ENCODE measurements around the gene SLC37A3. TPM values are rescaled to one million over a fixed set of nuclear protein-coding genes. Genes with fewer than 3 reads are reported as not detected.

Gene SLC37A3
- polyA plus RNA-seq, 3 donors, result 14.7 to 21.3 (median 20.2) TPM

- WGBS, 3 donors, result 91 to 95% (median 91%) methylated on average over 31 of the region's 31 CpGs
- H3K27ac ChIP-seq (ENCODE audit: low read depth, low read length), result no peak overlapping the region
Observed at GRCh38 chr7:140292438-140292837, 105.9 kb downstream of the SLC37A3 start.

GRCh38 chr7:140289804-140290203, 108.5 kb downstream of the SLC37A3 start:
- 89 to 94% (median 93%) methylated on average over 6 of the region's 6 CpGs for WGBS, 3 donors
- no peak overlapping the region for H3K27ac ChIP-seq (ENCODE audit: low read depth, low read length)

GRCh38 chr7:140287988-140288387, 110.3 kb downstream of the SLC37A3 start:
- 88 to 98% (median 97%) methylated on average over 3 of the region's 3 CpGs for WGBS, 3 donors
- H3K27ac ChIP-seq (ENCODE audit: low read depth, low read length), result no peak overlapping the region

- 70 to 83% (median 73%) methylated on average over 6 of the region's 6 CpGs for WGBS, 3 donors
- H3K27ac ChIP-seq (ENCODE audit: low read depth, low read length), result no peak overlapping the region
Observed at GRCh38 chr7:140285938-140286337, 112.4 kb downstream of the SLC37A3 start.

- H3K27ac ChIP-seq (ENCODE audit: low read depth, low read length), result no peak overlapping the region
- WGBS, 3 donors, result 95 to 100% (median 100%) methylated on average over 1 of the region's 1 CpG
Observed at GRCh38 chr7:140284062-140284461, 114.3 kb downstream of the SLC37A3 start.

Other genes with a start within 250 kb of the SLC37A3 start
- 1 to 10 TPM; 2.9 to 6.3 (median 6.0) TPM for gene KDM7A, start 221.5 kb downstream of the SLC37A3 start, polyA plus RNA-seq
- gene RAB19, start 5.5 kb upstream of the SLC37A3 start, polyA plus RNA-seq, result 1 to 10 TPM in 1 of 3 donors, not detected in 2; 2.0 TPM
- gene MKRN1, start 81.0 kb upstream of the SLC37A3 start, polyA plus RNA-seq, result 10 to 100 TPM; 39.7 to 44.1 (median 42.0) TPM
- gene DENND2A, start 242.3 kb upstream of the SLC37A3 start, polyA plus RNA-seq, result 10 to 100 TPM in 2 of 3 donors, 1 to 10 TPM in 1; 1.2 to 38.9 (median 10.1) TPM

All from adipose tissue (tissue), 3 donors.